BLaER1 treated with 17β-estradiol and CSF1 and Interleukin-3, amounts not matched to agents 10 nM and 100 nM (cell line): ENCODE results near the gene ALG5.

Experiments
- H3K27ac ChIP-seq, 11 experiments: shearing (Covaris generic); formaldehyde crosslinking; 2 replicates each; pipeline ENCODE4 v1.8.1; 2022
- H3K27me3 ChIP-seq, 11 experiments: shearing (Covaris generic); formaldehyde crosslinking; 2 replicates each; pipeline ENCODE4 v1.8.1; 2022
- H3K36me3 ChIP-seq, 11 experiments: shearing (Covaris generic); formaldehyde crosslinking; 2 replicates each; pipeline ENCODE4 v1.8.1; 2022
- H3K4me1 ChIP-seq, 10 experiments: shearing (Covaris generic); formaldehyde crosslinking; 2 replicates each; pipeline ENCODE4 v1.8.1; 2022
- H3K4me2 ChIP-seq, 11 experiments: shearing (Covaris generic); formaldehyde crosslinking; 2 replicates each; pipeline ENCODE4 v1.8.1; 2022
- H3K4me3 ChIP-seq, 10 experiments: shearing (Covaris generic); formaldehyde crosslinking; 2 replicates each; pipeline ENCODE4 v1.8.1; 2022
- H3K9ac ChIP-seq, 11 experiments: shearing (Covaris generic); formaldehyde crosslinking; 2 replicates each; pipeline ENCODE4 v1.8.1; 2022
- H3K9me3 ChIP-seq, 11 experiments: shearing (Covaris generic); formaldehyde crosslinking; replicated peaks in 1 of 11; 2 replicates each; pipeline ENCODE4 v1.8.1; 2022
- H4K20me1 ChIP-seq, 11 experiments: shearing (Covaris generic); formaldehyde crosslinking; 2 replicates each; pipeline ENCODE4 v1.8.1; 2022
- Cebpa-rat ChIP-seq, 11 experiments: shearing (Covaris generic); IDR thresholded peaks; 2 replicates each; pipeline ENCODE4 v1.8.1; 2022

ALG5 gene

GRCh38 chr13:36924001-36924400, 75.1 kb downstream of the ALG5 start:
- Histone ChIP-seq H3K9ac (no peak overlapping the region), H3K9me3 (no peaks in the 10 kb centered on the region), H3K4me2 (no peak overlapping the region), H3K4me1 (peaks cover 3 to 9% (median 4%) of the 10 kb centered on the region in 10 experiments; a peak in 19 of 20 replicates), H3K4me3 (no peak overlapping the region), H3K27ac (no peak overlapping the region), H4K20me1 (no peaks in the 10 kb centered on the region), H3K36me3 (no peaks in the 10 kb centered on the region), H3K27me3 (peaks cover 16 to 30% (median 22%) of the 10 kb centered on the region in 11 experiments)
- no peak for TF ChIP-seq Cebpa-rat (IDR thresholded peaks at IDR 0.05)

GRCh38 chr13:36921631-36922301, 77.4 kb downstream of the ALG5 start:
- no peak overlapping the region for H3K4me2 ChIP-seq
- H3K27ac ChIP-seq: no peak overlapping the region
- H3K4me1 ChIP-seq: peaks cover 6 to 28% (median 15%) of the 10 kb centered on the region in 10 experiments; a peak in 19 of 20 replicates

GRCh38 chr13:36920616-36921185, 78.4 kb downstream of the ALG5 start:
- Histone ChIP-seq H3K27ac (peak overlapping the region in 9 of 11 experiments; percentile 45 to 74 (median 61); a peak in 17 of 22 replicates), H3K9ac (peak overlapping the region; percentile 62 to 79 (median 75); a peak in 20 of 22 replicates), H4K20me1 (no peaks in the 10 kb centered on the region; a peak in 1 of 22 replicates), H3K36me3 (no peaks in the 10 kb centered on the region), H3K4me2 (peak overlapping the region; percentile 75 to 95 (median 89)), H3K9me3 (no peaks in the 10 kb centered on the region), H3K4me1 (peaks cover 6 to 31% (median 15%) of the 10 kb centered on the region in 10 experiments; a peak in 19 of 20 replicates), H3K27me3 (peaks cover 26 to 46% (median 36%) of the 10 kb centered on the region in 11 experiments), H3K4me3 (peak overlapping the region; percentile 54 to 73 (median 62); a peak in 19 of 20 replicates)
- TF ChIP-seq Cebpa-rat (IDR thresholded peaks at IDR 0.05): no peak

More at GRCh38 chr13:36921631-36922301, 77.4 kb downstream of the ALG5 start:
- Histone ChIP-seq H3K4me3 (no peak overlapping the region), H3K36me3 (no peaks in the 10 kb centered on the region), H3K9ac (no peak overlapping the region), H3K9me3 (no peaks in the 10 kb centered on the region), H3K27me3 (peaks cover 26 to 46% (median 36%) of the 10 kb centered on the region in 11 experiments), H4K20me1 (no peaks in the 10 kb centered on the region; a peak in 1 of 22 replicates)
- no peak for TF ChIP-seq Cebpa-rat (IDR thresholded peaks at IDR 0.05)

GRCh38 chr13:36919833-36920615, 79.1 kb downstream of the ALG5 start, which contains the start of gene SMAD9:
SMAD9 (minus strand) TSS chr13:36920238; CDS start chr13:36879689, 40,549 bp downstream.
- peak within 1 kb of the TSS; percentile 62 to 79 (median 75) for H3K9ac ChIP-seq
- peak within 1 kb of the TSS in 10 of 11 experiments; percentile 18 to 74 (median 61); a peak in 18 of 22 replicates for H3K27ac ChIP-seq
- peaks cover 26 to 46% (median 36%) of the 10 kb centered on the region in 11 experiments for H3K27me3 ChIP-seq
- no peak for TF ChIP-seq Cebpa-rat (IDR thresholded peaks at IDR 0.05)
- H3K36me3 ChIP-seq: no peaks in the 10 kb centered on the region
- H4K20me1 ChIP-seq: no peaks in the 10 kb centered on the region; a peak in 1 of 22 replicates
- H3K9me3 ChIP-seq: no peaks in the 10 kb centered on the region
- peaks cover 6 to 37% (median 16%) of the 10 kb centered on the region in 10 experiments; a peak in 19 of 20 replicates for H3K4me1 ChIP-seq
- peak within 1 kb of the TSS; percentile 75 to 97 (median 89) for H3K4me2 ChIP-seq
- H3K4me3 ChIP-seq: peak within 1 kb of the TSS; percentile 54 to 73 (median 62)

GRCh38 chr13:36919171-36919832, 79.8 kb downstream of the ALG5 start:
- TF ChIP-seq Cebpa-rat (IDR thresholded peaks at IDR 0.05): no peak
- peak overlapping the region; percentile 75 to 97 (median 89) for H3K4me2 ChIP-seq

GRCh38 chr13:36918246-36919131, 80.7 kb downstream of the ALG5 start:
- Histone ChIP-seq H3K27ac (peak overlapping the region in 2 of 11 experiments; percentile 19 to 73; a peak in 2 of 22 replicates), H3K36me3 (no peaks in the 10 kb centered on the region), H4K20me1 (no peaks in the 10 kb centered on the region; a peak in 1 of 22 replicates), H3K9me3 (no peaks in the 10 kb centered on the region), H3K4me2 (peak overlapping the region; percentile 75 to 97 (median 89)), H3K9ac (peak overlapping the region in 8 of 11 experiments; percentile 36 to 79 (median 74); a peak in 13 of 22 replicates), H3K4me1 (peaks cover 11 to 53% (median 21%) of the 10 kb centered on the region in 10 experiments), H3K27me3 (peaks cover 26 to 46% (median 36%) of the 10 kb centered on the region in 11 experiments), H3K4me3 (peak overlapping the region; percentile 54 to 73 (median 62))
- TF ChIP-seq Cebpa-rat (IDR thresholded peaks at IDR 0.05): no peak

More at GRCh38 chr13:36919171-36919832, 79.8 kb downstream of the ALG5 start:
- H3K9ac ChIP-seq: peak overlapping the region; percentile 36 to 79 (median 73); a peak in 20 of 22 replicates
- no peaks in the 10 kb centered on the region for H3K9me3 ChIP-seq
- H3K36me3 ChIP-seq: no peaks in the 10 kb centered on the region
- H3K4me3 ChIP-seq: peak overlapping the region; percentile 54 to 73 (median 62)
- no peaks in the 10 kb centered on the region; a peak in 1 of 22 replicates for H4K20me1 ChIP-seq
- peaks cover 26 to 46% (median 36%) of the 10 kb centered on the region in 11 experiments for H3K27me3 ChIP-seq
- peak overlapping the region in 5 of 11 experiments; percentile 19 to 73 (median 25); a peak in 5 of 22 replicates for H3K27ac ChIP-seq
- H3K4me1 ChIP-seq: peaks cover 6 to 45% (median 16%) of the 10 kb centered on the region in 10 experiments; a peak in 19 of 20 replicates

GRCh38 chr13:36917311-36917710, 81.8 kb downstream of the ALG5 start:
- H3K4me1 ChIP-seq: peaks cover 14 to 65% (median 33%) of the 10 kb centered on the region in 10 experiments
- peaks cover 26 to 46% (median 36%) of the 10 kb centered on the region in 11 experiments for H3K27me3 ChIP-seq
- no peaks in the 10 kb centered on the region for H3K36me3 ChIP-seq
- no peak overlapping the region for H3K9ac ChIP-seq
- no peak for TF ChIP-seq Cebpa-rat (IDR thresholded peaks at IDR 0.05)
- no peaks in the 10 kb centered on the region for H3K9me3 ChIP-seq
- H3K4me3 ChIP-seq: no peak overlapping the region
- H3K27ac ChIP-seq: no peak overlapping the region
- peak overlapping the region in 3 of 11 experiments; percentile 75 to 95 (median 86); a peak in 3 of 22 replicates for H3K4me2 ChIP-seq
- no peaks in the 10 kb centered on the region; a peak in 1 of 22 replicates for H4K20me1 ChIP-seq
